Stimulated activated CD8-positive, alpha-beta memory T cell treated with anti-CD3 and anti-CD28 coated beads, Interleukin-7, amount 100 ng/mL, for 4 hours (primary cell): ENCODE results near the gene DET1.
"Not testable (repeated sequence)": the region's sequence is repeated elsewhere in the genome, so short reads cannot be mapped to it uniquely, and the experiment has no call there.

ENCODE experiments used
- DNase-seq, 2 donors: peaks; one replicate each; pipeline ENCODE4 v3.0.0-alpha.2; 2020; ENCODE audit warnings: low read depth in 2 of 2

Gene DET1

DNA sequence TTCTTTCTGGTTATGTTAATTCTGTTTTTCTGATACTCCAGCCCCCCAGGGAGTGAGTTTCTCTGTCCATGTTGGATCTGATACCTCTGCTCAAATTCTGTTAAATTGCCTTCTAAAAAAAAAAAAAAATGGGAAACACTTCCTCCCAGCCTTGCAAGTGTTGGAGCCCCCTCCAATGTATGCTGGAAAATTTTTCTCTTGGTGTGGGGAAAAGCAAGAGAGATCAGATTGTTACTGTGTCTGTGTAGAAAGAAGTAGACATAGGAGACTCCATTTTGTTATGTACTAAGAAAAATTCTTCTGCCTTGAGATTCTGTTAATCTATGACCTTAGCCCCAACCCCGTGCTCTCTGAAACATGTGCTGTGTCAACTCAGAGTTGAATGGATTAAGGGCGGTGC, 6.1 kb downstream of the DET1 start:
- DNase-seq: not testable (repeated sequence)

DNA sequence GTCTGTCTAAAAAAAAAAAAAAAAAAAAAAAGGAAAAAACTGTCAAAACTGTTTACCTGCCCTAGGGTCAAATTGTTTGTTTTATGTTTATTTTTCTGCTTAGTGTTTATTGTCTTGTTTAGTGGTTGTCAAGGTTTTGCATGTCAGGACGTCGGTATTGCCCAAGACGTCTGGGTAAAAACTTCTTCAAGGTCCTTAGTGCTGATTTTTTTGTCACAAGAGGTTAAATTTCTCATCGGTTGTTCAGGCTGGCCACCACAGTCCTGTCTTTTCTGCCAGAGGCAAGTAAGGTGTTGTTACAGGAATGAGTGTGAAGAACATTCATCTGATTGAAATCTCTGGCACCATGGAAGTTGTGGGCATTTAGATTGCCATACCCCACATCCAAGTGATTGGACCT, 7.0 kb downstream of the DET1 start:
- no peak for DNase-seq

DNA sequence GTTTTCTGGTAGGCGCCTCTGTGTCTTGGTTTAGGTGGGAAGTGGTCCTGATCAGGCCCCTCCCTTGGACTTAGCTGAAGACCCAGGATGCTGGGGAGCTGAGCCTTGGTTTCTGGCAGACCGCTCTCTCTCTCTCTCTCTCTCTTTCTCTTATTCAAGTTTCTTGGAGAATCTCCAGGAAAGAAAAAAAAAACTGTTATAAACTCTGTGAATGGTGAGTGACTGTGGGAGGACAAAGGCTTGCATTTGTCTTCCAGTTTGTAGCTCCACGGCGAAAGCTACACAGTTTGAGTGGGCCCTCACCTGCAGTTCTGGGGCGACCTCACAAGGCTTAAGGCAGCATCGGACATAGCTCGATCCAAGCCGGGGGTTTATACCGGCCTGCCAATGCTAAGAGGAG, 7.5 kb downstream of the DET1 start:
- DNase-seq: no peak

DNA sequence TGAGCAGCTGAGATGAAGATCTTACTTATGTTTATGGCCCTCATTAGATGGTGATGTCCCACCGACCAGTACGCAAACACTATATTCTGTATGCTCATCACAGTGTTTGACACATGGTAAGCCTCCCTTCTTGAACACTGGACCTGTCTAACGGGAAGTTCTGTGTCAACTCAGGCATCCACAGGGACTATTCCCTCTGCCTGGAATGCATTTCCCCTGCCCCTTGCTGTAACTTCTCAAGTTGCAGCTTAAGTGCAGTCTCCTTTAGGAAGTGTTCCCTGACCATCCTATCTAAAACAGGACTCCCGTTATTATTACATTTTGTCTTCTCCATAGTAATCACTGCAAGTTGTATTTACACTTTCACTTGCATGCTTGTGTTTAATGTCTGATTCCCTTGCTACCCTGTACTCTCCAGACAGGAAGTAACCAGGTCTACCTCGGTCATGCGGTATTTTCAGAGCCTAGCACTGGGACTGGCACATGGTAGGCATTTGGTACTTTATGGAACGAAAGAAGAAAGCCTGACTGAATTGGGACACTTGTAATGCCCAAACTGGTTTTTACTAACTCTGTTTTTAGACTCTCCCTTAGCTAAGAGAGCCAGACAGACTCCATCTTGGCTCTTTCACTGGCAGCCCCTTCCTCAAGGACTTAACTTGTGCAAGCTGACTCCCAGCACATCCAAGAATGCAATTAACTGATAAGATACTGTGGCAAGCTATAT, 8.7 kb downstream of the DET1 start:
- no peak for DNase-seq

DNA sequence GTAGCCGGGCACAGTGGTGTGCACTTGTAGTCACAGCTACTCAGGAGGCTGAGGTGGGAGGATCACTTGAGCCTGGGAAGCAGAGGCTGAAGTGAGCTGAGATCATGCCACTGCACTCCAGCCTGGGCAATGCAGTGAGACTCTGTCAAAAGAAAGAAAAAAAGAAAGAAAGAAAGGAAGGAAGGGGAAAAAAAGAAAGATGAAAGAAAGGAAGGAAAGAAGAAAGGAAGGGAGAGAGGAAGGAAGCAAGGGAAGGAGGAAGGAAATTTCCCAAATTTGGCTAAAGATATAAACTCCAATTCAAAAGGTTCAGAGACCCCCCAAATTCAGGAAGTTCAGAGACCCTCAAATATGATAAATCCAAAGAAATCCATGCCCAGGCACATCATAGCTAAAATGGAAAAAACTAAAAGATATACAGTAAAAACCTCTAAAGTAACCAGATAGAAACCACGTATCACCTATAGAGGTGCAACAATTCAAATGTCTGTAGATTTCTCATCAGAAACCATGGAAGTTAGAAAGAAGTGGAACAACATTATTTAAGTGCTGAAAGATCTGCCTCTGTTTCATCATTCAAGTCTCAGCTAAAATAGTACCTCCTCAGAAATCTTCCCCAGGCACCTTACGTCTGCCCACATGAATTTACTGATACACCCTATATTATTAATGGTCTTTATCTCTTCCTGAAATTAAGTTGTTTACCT, 10.7 kb downstream of the DET1 start:
- DNase-seq: no peak

DNA sequence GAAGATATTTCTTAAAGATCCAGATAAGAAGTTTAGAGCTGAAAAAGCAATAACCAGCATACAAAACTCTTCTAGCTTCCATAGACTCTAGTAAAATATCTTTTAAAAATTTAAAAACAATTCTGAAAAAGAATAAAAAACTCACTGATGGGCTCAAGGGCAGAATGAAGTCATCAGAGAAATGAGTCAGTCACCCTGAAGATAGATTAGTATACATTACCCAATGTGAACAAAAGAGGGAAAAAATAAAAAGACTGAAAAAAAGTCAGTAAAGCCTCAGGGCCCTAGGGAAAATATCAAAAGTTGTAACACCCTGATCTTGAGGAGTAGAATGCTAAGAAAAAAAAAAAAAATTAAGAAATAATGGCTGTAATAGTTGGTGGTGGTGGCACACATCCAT, 11.4 kb downstream of the DET1 start:
- DNase-seq: no peak

DNA sequence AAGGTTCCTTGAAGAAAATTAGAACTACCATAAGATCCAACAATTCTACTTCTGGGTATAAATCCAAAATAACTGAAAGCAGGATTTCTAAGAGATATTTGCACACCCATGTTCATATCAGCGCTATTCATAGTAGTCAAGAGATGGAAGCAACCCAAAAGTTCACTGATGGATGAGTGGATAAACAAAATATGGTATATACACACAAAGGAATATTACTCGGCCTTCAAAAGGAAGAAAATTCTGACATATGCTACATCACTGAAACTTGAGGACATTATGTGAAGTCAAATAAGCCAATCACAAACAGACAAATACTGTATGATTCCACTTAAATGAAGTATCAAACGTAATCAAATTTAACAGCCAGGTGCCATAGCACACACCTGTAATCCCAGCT, 13.1 kb downstream of the DET1 start:
- no peak for DNase-seq

DNA sequence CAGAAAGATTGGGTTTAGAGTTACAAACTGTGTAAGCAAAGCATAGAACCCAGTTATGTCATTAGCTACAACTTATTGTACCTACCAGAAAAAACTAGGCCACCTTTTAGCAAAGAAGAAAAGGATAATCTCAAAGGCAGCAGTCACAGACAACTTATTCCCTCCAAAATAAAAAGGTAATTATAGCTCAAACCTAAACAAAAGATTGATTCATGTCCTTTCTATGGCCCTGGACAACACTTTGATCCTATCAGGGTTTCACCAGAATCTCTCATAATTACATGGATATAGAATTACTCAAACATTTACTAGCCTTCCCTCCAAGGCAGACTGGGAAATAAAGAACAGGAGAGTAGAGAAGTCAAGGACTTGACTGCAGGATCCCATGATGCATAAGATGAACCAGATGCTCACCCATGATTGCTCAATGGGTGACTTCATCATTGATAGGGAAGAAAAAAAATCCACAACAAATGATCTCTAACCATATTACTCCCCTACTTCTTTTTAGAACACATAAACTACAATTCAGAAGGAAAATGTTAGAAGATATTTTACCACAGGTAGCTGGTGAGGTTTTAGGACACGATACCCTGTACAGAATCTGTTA, 17.4 kb downstream of the DET1 start:
- no peak for DNase-seq

DNA sequence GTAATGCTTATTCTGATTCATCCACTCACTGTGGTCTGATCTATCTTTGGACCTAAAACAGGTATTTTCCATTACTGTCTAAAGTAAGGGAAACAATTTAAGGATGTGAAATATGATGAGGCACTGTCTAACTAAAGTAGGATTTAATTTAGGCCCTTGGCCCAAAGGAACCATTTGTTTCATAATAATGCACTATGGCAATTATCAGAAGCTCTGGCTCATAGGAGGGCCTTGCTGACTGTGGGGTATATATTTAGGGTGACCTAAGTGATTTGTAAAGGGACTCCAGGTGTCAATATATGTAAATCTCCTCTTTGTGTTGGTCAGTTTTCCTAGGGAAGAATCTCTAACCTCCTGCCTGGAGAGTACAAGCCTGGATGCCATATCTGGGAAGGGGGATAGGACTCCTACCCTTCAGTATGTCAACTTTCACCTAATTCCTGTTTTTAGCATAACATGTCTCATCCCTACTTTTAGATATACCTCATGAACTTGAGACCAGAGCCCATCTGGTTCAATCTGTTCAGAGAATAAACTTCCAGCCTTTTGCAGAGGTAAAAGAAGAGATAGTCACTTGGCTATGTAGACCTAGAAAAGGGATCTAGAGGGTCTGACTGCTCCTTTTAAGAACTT, 20.1 kb downstream of the DET1 start:
- DNase-seq: no peak

DNA sequence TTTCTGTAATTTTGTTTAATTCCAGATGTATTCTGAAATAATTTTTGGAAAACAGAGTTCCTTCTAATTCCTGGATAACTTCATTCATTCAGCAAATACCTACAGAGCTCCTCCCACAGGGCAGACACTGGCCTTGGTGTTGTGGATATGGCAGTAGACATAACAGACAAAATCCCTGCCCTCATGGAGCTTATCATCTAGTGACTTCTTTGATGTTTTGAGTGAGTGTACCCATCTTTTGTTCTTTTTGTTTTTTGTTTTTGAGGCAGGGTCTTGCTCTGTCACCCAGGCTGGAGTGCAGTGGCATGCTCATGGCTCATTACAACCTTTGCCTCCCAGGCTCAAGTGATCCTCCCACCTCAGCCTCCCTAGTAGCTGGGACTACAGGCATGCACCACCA, 21.1 kb downstream of the DET1 start:
- DNase-seq: no peak

DNA sequence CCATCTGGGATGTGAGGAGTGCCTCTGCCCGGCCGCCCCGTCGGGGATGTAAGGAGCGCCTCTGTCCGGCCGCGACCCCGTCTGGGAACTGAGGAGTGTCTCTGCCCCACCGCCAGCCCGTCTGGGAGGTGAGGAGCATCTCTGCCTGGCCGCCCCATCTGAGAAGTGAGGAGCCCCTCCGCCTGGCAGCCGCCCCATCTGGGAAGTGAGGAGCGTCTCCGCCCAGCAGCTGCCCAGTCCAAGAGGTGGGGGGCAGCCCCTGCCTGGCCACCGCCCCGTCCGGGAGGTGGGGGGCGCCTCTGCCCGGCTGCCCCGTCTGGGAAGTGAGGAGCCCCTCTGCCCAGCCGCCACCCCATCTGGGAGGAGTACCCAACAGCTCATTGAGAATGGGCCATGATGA, 22.4 kb downstream of the DET1 start:
- DNase-seq: not testable (repeated sequence)

DNA sequence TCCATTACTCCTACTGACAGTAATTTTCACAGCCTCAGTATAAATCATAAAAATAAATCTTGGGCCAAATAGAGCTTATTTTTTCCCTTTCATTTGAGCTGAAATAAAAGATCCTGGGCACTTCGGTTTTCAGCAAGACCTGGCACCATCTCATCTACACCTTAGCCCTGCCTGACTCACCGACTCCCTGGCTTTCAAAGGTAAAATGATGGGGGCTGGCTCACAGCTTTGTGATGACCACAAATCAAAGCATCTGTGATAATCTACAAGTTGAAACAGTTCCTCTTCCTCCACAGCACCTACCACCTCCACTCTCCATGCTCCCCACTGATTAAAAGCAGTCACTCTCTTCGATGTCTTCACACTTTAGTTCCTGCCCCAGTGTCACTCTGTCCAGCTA, 27.6 kb downstream of the DET1 start:
- no peak for DNase-seq

DNA sequence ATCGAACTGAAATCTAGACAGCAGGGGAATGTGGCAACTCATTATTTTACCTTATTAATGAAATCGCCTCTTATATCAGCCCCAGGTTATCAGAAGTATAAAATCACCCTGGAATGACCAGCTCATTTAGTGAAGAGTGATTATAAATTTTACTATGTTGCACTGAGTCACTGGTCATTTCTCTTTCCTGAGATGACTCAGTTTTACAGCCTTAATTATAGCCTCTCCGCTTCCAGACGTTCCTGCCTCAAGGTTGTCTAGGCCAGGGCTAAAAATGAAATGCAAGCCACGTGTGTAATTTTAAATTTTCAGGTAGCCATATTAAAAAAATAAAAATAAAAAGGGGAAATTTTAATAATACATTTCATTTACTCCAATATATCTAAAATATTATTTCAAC, 33.3 kb downstream of the DET1 start:
- no peak for DNase-seq

DNA sequence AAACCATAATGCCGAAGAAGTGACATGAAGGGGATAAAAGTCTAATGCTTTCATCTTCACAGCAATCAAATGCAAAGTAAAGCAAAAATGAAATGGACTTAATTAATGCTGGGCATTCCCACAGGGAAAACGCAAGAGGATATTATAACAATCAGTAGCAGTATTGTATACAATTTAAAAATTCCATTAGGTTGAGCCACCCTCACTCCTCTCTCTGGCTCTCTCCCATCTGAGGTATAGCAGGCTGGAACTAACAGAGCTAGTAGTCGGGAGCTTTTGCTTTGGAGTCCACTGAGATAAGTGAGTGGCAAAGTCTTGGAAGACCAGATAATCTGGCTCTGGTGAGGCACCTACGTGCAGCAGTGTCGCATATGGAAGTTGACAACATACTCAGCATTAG, 33.9 kb downstream of the DET1 start:
- no peak for DNase-seq

DNA sequence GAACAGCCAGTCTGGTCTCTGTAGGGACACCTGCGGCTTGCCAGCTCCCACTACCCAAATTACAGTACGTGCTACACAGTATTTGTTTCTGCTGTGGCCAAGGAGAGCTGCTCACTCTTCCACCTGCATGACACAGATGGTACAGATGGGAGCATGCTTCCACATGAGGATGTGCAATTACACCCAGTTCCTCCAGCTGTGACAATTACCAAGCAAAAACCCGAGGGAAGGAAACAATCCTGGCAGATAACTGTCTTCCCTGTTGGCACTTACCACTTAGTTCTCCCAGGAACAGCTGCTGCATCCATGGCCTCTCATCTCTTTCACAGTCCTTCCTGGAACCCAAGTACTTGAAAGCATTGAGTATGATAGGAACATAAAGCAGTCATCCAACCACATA, 34.4 kb downstream of the DET1 start:
- no peak for DNase-seq

DNA sequence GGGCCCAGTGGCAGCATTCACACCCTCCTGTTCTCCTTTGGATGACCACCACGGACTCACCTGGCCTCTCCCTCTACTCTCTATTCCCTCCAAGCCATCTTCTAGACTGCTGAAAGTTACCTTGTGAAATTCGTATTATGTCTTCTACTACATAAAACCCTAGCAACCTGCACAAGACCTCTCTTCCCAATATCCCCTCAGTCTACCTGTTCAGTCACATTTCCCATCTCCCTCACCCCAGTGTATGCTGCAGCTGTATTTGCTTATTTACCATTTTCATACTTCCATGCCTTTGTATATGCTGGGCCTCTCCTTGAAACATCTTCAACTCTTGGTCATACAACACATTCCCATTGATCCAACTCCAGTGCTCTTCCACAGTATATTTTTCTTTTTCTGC, 35.3 kb downstream of the DET1 start:
- DNase-seq: no peak

DNA sequence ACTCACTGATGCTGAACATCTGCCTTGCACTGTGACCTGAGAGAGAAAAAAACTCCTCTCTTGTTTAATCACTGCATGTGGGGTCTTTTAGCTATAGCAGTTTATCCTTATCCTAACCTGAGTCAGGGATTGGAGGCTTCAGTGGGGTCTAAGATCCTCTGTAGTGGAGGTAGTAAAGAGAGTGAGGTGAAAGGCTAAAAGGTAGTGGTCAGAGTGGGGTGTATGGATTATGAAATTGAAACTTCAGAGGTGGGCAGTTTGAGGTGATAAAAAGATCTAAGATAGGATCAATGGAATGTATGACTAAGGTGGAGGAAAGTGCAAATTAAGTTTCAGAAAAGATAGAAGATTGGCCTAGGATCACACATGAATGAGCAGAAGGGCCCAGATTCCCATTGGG, 36.5 kb downstream of the DET1 start:
- DNase-seq: no peak

DNA sequence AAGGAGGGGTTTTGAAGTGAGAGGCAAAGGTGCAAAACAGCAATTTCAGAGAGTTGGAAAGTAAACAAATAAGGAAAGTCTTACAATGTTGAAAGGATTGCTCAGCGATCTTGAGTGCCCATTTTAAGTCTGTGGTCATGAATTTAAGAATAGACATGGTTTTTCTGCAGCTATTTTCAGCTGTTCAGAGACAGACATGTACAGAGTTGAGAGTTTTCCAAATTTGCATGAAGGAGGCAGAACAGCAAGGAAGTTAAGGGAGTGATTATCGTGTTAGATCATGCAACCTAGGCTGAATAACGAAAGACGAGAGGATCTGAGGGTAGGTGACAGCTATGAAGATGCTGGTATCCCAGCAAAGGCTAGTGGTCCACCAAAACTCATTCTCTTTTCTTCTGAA, 37.2 kb downstream of the DET1 start:
- no peak for DNase-seq

DNA sequence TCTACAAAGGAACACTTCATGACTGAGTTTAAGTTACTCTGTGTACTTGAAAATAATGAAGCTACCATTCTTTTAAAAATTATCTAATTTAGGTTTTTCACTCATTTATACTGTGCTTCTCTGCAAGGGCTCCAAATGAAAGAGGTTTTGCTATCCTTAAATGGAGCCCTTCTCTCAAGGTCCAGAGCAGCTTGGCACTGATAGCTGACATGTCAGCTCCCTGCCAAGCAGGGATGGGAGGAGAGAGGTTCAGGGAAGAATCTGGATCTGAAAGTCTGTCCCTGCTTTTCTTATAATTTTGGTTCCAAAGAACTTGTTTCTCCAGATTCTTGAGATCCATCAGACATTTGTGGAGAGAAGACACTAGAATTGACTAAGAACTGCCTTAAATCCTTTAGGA, 39.9 kb downstream of the DET1 start:
- no peak for DNase-seq

DNA sequence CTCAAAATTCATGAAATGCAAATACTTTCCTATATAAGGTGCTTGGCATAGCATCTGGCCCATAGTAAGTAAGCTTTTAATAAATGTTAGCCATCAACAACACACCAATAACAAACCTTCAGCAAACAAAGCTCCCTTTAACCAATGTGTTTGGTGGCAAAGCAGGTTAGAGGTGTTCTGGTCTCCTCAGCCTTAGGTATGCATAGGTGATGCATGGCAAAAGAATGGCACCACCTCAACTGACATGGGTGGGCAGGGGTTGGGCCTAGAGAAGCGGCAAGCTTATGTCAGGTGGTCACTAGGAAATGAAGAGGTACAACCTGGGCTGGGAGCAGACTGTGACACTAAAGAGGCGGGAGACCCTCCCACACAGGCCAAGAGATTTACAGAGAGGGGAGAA, 40.8 kb downstream of the DET1 start:
- no peak for DNase-seq

DNA sequence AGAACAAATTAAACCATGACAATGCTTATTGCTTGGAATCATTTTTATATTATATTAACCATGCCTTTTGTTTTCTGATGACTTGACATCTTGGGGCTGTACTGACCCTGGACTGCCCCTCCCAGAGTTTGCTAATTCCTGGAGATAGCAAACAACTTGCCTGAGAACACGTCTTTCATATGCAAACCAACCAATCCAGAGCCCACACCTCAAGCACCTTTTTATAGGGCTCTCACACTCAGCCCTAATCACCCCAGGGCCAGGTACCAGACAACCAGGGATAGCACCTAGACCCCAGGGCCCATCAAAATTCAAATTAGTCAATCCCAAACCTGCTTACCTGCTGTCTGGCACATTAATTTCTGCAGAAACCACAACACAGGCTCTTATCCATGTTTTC, 42.0 kb downstream of the DET1 start:
- no peak for DNase-seq

DNA sequence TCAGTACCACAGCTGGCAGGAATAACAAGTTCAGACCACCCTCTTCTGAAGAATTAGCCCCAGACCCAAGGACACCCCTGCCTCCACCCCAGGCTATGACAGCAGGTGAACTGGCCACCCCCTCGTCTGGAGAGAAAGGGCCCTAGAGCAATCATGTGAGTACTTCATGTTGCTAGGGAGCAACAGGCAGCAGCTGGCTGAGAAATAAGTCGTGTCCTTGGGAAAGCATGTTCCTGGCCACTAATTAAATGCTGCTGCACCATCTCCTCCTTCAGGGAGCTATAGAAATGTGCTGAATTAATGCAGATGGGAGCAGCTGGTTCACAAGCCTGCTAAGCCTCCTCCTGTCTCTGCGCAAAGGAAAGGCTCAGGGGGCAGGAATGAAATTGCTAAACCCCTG, 47.5 kb downstream of the DET1 start:
- no peak for DNase-seq
